NCI-H526 (cell line): ENCODE results near the gene LIN9.
A peak's percentile ranks its signal among the peaks of the same experiment; 100 is the strongest.
"Not testable (repeated sequence)": the region's sequence is repeated elsewhere in the genome, so short reads cannot be mapped to it uniquely, and the experiment has no call there.

Experiments
- DNase-seq, 2 experiments: peaks; one replicate each; lab custom pipeline; 2025; lab: John Stamatoyannopoulos, UW

LIN9 gene, protein sequence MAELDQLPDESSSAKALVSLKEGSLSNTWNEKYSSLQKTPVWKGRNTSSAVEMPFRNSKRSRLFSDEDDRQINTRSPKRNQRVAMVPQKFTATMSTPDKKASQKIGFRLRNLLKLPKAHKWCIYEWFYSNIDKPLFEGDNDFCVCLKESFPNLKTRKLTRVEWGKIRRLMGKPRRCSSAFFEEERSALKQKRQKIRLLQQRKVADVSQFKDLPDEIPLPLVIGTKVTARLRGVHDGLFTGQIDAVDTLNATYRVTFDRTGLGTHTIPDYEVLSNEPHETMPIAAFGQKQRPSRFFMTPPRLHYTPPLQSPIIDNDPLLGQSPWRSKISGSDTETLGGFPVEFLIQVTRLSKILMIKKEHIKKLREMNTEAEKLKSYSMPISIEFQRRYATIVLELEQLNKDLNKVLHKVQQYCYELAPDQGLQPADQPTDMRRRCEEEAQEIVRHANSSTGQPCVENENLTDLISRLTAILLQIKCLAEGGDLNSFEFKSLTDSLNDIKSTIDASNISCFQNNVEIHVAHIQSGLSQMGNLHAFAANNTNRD

DNA sequence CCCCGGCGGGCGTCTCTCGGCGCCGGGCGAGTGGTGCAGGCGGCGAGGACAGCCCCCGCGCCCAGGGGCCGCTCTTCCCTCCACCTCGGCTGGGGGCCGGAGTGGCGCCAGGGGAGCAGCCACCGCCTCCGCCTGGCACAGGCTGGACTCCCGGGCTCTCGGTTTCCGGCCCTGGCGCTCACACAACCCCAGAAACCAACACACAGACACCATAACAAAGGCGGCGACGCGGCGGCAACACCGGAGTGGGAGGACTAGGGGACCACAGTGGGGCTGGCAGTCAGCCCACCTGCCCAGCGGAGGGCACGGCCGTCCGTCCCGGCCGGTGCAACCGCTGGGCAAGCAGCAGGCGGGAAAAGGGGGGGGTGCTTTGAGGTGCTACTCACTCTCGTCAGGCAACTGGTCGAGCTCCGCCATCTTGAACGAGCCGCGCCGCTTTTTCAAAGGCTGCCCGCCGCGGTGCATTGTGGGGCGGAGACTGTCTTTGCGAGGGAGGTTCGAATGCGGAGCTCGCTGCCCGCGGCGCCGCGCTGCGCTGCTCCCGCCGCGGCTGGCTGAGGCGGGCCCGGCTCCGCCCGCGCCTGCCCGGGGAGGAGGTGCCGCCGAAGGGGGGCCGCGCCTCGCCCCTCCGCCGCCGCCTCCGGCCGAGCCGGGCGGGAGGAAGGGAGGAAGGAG, at the start of gene LIN9:
Gene LIN9, minus strand, starts transcription at position 442 of the 675 bp plus-strand sequence. Its CDS starts 25 bp downstream, at position 417.
- DNase-seq: peak; percentile 48 to 92

DNA sequence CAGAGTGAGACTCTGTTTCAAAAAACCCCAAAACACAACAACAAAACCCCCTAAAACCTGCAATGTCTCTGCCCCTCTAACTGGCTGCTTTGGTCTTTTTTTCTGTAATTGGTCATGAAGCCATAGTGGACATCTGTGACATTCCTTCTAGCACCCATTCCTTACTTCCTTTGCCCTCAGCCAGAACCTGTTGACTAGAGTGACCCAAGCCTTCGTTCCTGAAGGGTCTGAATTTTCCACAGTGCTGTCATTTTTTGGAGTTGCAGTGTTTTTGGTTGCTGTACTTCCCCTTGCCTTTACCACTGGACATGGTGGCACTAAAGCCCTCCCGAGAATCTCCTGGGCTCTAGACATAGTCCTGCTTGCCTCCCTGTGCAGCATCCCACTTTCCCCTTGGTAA, 48.5 kb upstream of the LIN9 start:
- no peak for DNase-seq

GRCh38 chr1:226355669-226356551, 46.9 kb upstream of the LIN9 start:
- DNase-seq: no peak

DNA sequence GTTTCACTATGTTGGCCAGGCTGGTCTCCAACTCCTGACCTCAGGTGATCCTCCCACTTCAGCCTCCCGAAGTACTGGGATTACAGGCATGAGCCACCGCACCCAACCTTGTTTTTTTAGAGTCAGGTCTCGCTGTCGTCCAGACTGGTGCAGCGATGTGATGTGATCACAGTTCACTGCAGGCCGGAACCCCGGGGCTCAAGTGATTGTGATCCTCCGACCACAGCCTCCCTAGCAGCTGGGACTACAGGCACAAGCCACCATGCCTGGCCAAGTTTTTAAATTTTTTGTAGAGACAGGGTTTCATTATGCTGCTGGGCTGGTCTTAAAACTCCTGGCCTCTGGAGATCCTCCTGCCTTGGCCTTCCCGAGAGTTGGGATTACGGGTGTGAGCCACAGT, 46.1 kb upstream of the LIN9 start:
- no peak for DNase-seq

- DNase-seq: no peak
These were observed 44.9 kb upstream of the LIN9 start for GRCh38 chr1:226353698-226354525.

- no peak for DNase-seq
These were observed 42.7 kb upstream of the LIN9 start for GRCh38 chr1:226351709-226352108.

DNA sequence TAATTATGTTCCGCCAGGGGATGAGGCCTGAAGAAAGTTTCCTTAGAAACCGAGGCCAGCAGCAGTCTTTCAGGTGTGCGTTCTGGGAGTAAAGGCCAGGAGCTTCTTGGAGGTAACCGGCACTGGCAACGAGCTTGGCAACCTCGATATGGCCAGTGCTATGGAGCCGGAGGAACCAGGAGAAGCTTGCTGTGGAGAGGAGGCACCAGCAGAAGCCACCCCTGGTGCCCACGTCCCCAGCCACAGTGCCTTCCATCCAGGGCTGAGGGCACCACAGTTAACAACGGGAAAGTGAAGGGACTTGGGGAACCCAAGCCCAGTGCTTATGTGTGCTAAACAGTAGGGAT, 41.5 kb upstream of the LIN9 start:
- no peak for DNase-seq

GRCh38 chr1:226349801-226350518, 41.0 kb upstream of the LIN9 start:
- no peak for DNase-seq

- DNase-seq: no peak
These were observed 40.1 kb upstream of the LIN9 start for GRCh38 chr1:226349081-226349480.

DNA sequence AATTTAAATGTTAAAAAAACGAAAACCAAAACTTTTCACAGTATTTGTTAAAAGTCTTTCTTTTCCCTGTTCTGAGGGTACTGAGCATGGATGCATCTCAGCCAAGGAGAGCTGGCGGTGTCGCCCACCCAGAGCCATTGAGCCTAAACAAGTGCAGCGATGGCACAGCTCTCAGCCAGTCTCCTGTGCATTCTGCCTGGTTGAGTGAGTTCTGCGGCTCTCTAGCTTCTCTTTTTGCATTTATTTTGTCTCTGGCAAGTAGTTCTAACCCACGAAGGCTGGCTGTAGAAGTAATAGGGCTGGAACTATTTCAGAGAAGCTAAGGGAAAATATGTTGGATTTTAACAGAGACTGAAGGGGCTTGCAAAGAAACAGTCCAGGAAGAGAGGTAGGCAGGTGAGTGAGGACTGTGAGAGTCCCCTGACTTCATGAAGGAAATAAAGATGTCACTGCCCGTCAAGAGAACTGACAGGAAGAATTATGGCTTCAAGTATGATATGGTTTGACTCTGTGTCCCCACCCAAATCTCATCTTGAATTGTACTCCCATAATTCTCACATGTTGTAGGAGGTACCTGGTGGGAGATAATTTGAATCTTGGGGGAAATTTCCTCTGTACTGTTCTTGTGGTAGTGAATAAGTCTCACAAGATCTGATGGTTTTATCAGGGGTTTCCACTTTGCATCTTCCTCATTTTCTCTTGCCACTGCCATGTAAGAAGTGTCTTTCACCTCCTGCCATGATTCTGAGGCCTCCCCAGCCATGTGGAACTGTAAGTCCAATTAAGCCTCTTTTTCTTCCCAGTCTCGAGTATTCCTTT, 35.7 kb upstream of the LIN9 start:
- DNase-seq: no peak

DNA sequence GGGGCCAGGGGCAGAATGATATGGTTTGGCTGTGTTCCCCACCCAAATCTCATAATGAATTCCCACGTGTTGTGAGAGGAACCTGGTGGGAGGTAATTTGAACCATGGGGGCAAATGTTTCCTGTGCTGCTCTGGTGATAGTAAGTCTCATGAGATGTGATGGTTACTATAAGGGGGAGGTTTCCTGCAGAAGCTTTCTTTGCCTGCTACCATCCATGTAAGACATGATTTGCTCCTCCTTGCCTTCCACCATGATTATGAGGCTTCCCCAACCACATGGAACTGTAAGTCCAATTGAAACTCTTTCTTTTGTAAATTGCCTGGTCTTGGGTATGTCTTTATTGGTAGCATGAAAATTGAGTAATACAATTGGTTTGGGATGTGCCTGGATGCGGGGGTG, 33.7 kb upstream of the LIN9 start:
- DNase-seq: no peak

DNA sequence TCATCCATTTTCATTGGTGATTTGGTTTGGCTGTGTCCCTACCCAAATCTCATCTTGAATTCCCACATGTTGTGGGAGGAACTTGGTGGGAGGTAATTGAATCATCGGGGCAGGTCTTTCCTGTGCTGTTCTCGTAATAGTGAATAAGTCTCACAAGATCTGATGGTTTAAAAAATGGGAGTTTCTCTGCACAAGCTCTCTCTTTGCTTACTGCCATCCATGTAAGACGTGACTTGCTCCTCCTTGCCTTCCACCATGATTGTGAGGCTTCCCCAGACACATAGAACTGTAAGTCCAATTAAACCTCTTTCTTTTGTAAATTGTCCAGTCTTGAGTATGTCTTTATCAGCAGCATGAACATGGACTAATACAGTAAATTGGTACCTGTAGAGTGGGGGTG, 31.1 kb upstream of the LIN9 start:
- not testable (repeated sequence) for DNase-seq

DNA sequence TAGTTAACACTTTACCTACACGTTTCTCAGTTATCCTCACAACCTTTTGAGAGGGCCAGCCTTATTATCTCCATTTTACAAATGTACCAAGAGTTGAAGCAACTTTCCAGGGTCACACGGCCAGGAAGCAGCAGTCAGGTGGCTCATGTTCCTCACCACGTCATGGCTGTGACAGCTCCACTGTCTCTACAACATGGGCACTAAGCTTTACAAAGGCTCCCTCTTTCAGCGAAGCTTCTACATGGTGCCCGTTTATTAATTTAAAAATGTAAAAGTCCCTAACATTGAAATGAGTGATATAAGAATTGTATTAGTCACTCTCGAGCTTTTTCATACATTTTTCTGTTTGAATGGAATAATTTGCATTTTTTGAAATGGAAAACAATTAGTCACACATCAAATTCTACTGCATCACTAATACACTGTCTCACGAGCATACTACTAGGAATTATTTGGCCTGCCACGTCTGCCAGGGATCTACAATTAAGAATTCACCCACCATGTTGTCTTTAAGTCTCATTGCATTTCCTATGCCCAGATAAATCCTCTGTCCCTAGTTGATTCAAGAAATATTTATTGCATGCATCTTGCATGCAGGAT, 28.4 kb upstream of the LIN9 start:
- no peak for DNase-seq

- peak in 1 of 2 experiments; percentile 20 for DNase-seq
These were observed 26.7 kb upstream of the LIN9 start for GRCh38 chr1:226335661-226336060.

GRCh38 chr1:226332947-226333346, 24.0 kb upstream of the LIN9 start:
- DNase-seq: no peak

- no peak for DNase-seq
These were observed 20.3 kb upstream of the LIN9 start for GRCh38 chr1:226329237-226329636.

DNA sequence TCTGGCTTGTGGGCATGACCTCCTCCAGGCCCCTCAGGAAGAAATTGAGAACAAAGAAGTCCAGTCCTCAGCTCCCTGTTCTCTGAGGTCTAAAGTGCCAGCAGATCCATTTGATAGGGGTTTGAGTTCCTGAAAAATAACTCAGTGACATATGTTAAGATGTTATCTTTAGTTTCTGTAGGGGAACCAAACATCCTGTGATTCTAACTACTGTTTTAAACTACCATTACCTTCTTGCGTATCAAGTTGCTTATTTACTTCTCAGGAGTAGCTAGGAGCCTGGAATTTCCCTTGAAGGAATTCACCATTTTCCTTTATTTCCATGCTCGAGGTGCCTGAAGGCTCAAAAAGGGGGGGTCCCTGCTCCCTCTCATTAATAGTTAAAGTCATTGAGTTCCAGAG, 18.8 kb upstream of the LIN9 start:
- DNase-seq: no peak

DNA sequence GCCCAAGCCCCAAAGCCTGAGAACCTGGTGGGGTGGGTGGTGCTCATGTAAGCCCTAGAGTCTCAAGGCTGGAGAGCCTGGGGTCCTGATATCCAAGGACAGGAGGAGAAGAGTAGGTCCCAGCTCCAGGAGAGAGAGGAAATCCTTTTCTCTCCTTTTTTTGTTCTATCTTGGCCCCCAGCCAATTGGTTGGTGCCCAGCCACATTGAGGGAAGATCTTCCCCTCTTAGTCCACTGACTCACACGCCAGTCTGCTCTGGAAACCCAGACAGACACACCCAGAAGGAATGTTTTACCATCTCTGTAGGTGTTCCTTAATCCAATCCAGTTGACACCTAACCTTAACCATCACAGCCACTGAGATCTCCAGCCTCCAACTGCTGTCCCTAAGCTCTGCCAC, 16.2 kb upstream of the LIN9 start:
- DNase-seq: no peak

DNA sequence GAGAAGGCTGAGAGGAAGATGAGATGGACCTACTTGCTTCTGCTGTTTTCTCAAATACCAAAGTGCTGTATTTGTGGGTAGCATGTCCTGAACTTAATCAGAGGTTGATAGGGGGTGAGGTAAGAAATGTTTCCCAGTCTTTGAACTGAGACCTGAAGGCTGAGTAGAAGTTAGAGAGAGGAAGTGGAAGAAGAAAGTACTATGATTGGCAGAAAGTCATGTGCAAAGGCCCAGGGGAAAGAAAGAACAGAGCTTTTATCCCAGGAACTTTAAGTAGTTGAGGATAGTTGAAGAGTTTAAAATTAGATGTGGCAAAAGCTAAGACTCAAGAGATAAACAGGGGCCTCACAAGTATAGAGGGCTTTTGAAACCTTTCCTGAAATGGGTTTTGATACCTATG, 15.5 kb upstream of the LIN9 start:
- no peak for DNase-seq
